DOHH2 (cell line): ENCODE data around the gene ICAM5.

ENCODE experiments used
- H3F3A ChIP-seq: fragments of 200-600 bp; sonication (generic), shearing (Covaris generic); 2 replicates; pipeline ENCODE4 v1.6.0; 2016; ENCODE audit warnings: antibody characterized with exemption, mild to moderate bottlenecking; ENCODE audit not compliant: control insufficient read depth, insufficient read depth
- H3K27ac ChIP-seq: fragments of 200-600 bp; sonication (generic); 2 replicates; pipeline ENCODE4 v1.5.1; 2014; ENCODE audit warnings: low read depth, mild to moderate bottlenecking, low read length, moderate library complexity
- H3K27me3 ChIP-seq: fragments of 200-600 bp; sonication (generic); 2 replicates; pipeline ENCODE4 v1.6.1; 2014; ENCODE audit warnings: mild to moderate bottlenecking, low read length, mixed read lengths; ENCODE audit not compliant: control insufficient read depth
- H3K36me3 ChIP-seq: fragments of 200-600 bp; sonication (generic); 2 replicates; pipeline ENCODE4 v1.6.1; 2014; ENCODE audit warnings: mild to moderate bottlenecking, low read length, moderate library complexity, mixed read lengths; ENCODE audit not compliant: control insufficient read depth
- H3K4me1 ChIP-seq: fragments of 200-600 bp; sonication (generic); 2 replicates; pipeline ENCODE4 v1.6.1; 2014; ENCODE audit warnings: mild to moderate bottlenecking, low read length, mixed read lengths; ENCODE audit not compliant: control insufficient read depth
- H3K4me2 ChIP-seq: fragments of 200-600 bp; sonication (generic); 2 replicates; pipeline ENCODE4 v1.6.0; 2014; ENCODE audit warnings: mild to moderate bottlenecking, low read length, moderate library complexity
- H3K4me3 ChIP-seq: fragments of 200-600 bp; sonication (generic); 2 replicates; pipeline ENCODE4 v1.5.1; 2014; ENCODE audit warnings: mild to moderate bottlenecking, low read length, mixed read lengths
- H3K79me2 ChIP-seq: fragments of 200-600 bp; sonication (generic); 2 replicates; pipeline ENCODE4 v1.6.1; 2014; ENCODE audit warnings: mild to moderate bottlenecking, low read length, mixed read lengths; ENCODE audit not compliant: control insufficient read depth
- H3K9me2 ChIP-seq: fragments of 200-600 bp; sonication (generic); replicated peaks from 2 replicates; pipeline ENCODE4 v1.6.1; 2014; ENCODE audit warnings: mild to moderate bottlenecking, low read length, mixed read lengths; ENCODE audit not compliant: control insufficient read depth
- H3K9me3 ChIP-seq: fragments of 200-600 bp; sonication (generic); 2 replicates; pipeline ENCODE4 v1.6.1; 2014; ENCODE audit warnings: antibody characterized with exemption, low read length, mixed read lengths; ENCODE audit not compliant: control insufficient read depth, insufficient read depth
- H4K20me1 ChIP-seq: fragments of 200-600 bp; sonication (generic); 2 replicates; pipeline ENCODE4 v1.6.0; 2014; ENCODE audit warnings: low read depth, mild to moderate bottlenecking, antibody characterized with exemption, low read length, moderate library complexity; ENCODE audit not compliant: control insufficient read depth, insufficient read depth
- EZH2phosphoT487 ChIP-seq: fragments of 200-600 bp; sonication (generic); IDR thresholded peaks from 2 replicates; pipeline ENCODE4 v1.6.1; 2017; ENCODE audit warnings: borderline replicate concordance, mild to moderate bottlenecking, antibody characterized with exemption, low read length, moderate library complexity, mixed read lengths
- TF ChIP-seq, protein P1 (sequence below): fragments of 200-600 bp; sonication (generic); IDR thresholded peaks from one replicate; pipeline ENCODE4 v1.5.1; 2014; ENCODE audit warnings: antibody characterized with exemption, mild to moderate bottlenecking, low read depth, low read length; ENCODE audit not compliant: poor library complexity, severe bottlenecking

Gene ICAM5

DNA sequence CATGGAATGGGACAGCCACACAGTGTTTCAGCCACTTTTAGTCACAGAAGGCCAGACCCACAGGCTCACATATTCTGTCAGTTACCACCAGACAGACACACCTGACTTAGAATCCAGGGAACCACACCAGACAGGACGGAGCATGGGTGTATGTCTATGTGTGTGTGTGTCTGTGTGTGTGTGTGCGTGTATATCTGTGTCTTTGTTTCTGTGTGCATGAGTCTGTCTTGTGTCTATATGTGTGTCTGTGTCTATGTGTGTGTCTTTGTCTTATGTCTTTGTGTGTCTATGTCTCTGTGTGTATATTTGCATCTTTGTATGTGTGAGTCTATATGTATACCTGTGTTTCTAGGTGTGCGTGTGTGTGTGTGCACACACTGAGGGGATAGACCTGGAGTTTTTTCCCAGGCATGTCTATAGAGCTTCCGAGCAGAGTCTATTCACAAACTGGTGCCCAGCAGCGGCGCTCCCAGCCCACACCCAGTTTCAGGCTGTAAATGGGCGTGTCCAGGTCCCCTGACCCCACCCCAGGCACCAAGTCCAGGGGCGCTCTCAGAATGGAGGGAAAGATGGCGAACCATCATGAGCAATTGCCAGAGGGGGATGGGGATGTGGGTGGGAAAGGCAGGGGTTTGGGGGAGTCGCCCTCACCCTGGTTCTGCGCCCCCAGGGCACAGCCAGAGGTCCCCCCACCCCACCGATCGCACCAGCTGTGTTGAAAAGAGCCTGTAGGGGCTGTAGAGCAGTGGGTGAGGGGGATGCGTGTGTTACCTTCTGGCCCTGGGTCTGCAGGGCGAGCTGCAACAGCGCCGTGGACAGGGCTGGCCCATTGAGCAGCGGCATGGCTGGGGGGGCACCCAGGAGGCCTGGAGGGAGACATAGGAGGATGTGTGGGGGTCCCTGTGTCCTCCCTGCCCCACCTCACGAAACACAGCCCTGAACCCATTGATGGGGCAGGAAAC, 32.4 kb downstream of the ICAM5 start:
- Histone ChIP-seq H4K20me1 (no peaks in the 10 kb centered on the region), H3K4me2 (no peak overlapping the region), H3K9me2 (no peaks in the 10 kb centered on the region), H3K4me3 (no peak overlapping the region), H3K36me3 (peaks cover 85% of the 10 kb centered on the region), H3K4me1 (no peaks in the 10 kb centered on the region), H3K27ac (no peak overlapping the region), H3K79me2 (peaks cover 3% of the 10 kb centered on the region), H3K9me3 (no peaks in the 10 kb centered on the region), H3F3A (peaks cover 6% of the 10 kb centered on the region; the same call in 1 of the 2 replicates), H3K27me3 (no peaks in the 10 kb centered on the region)
- TF ChIP-seq, protein P1, sequence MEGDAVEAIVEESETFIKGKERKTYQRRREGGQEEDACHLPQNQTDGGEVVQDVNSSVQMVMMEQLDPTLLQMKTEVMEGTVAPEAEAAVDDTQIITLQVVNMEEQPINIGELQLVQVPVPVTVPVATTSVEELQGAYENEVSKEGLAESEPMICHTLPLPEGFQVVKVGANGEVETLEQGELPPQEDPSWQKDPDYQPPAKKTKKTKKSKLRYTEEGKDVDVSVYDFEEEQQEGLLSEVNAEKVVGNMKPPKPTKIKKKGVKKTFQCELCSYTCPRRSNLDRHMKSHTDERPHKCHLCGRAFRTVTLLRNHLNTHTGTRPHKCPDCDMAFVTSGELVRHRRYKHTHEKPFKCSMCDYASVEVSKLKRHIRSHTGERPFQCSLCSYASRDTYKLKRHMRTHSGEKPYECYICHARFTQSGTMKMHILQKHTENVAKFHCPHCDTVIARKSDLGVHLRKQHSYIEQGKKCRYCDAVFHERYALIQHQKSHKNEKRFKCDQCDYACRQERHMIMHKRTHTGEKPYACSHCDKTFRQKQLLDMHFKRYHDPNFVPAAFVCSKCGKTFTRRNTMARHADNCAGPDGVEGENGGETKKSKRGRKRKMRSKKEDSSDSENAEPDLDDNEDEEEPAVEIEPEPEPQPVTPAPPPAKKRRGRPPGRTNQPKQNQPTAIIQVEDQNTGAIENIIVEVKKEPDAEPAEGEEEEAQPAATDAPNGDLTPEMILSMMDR, result no peak
- TF ChIP-seq EZH2phosphoT487, result no peak

DNA sequence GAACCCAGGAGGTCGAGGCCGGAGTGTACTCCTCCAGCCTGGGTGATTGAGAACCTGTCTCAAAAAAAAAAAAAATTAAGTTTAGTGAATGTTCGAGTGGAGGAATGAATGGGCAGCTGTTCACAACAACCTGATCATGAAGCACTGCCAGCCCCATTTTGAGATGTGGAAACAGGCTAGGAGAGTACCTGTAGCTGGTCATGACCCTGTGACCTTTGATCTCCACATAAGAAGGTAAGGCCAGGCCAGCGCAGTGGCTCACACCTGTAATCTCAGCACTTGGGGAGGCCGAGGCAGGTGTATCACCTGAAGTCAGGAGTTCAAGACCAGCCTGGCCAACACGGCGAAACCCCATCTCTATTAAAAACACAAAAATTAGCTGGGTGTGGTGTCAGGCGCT, 36.0 kb downstream of the ICAM5 start:
- Histone ChIP-seq H3K4me2 (no peak overlapping the region), H3K79me2 (peaks cover 37% of the 10 kb centered on the region), H3K27ac (no peak overlapping the region), H3K4me1 (no peaks in the 10 kb centered on the region), H3K4me3 (no peak overlapping the region), H3K9me2 (no peaks in the 10 kb centered on the region), H3K36me3 (peaks cover 92% of the 10 kb centered on the region), H3K27me3 (no peaks in the 10 kb centered on the region), H3K9me3 (no peaks in the 10 kb centered on the region), H3F3A (no peaks in the 10 kb centered on the region), H4K20me1 (0 out of 2 replicates have a peak, but pooled peaks cover 6% of the 10 kb centered on the region)
- TF ChIP-seq, protein P1, result no peak
- no peak for TF ChIP-seq EZH2phosphoT487

DNA sequence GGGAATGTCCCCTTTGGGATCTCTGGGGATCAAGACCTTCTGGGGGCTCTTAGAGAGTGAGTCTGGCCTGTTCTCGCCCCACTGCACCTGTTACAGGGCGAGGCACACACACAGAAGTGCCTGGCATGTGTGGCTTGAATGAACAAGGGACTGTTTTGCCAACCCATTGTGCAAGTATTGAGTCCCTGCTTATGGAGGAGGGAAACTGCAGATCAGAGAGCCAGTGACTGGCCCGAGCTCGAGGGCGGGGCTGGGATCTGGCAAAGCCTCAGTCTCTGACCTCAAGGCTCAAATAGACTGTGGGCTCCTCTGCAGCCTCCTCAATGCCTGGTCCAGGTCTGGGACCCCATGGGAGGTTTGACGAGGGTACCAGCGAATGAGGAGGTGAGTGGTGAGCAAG, 38.0 kb downstream of the ICAM5 start:
- peaks cover 18% of the 10 kb centered on the region for H4K20me1 ChIP-seq
- H3K4me1 ChIP-seq, result peaks cover 10% of the 10 kb centered on the region
- TF ChIP-seq EZH2phosphoT487, result no peak
- TF ChIP-seq, protein P1, result no peak
- no peak overlapping the region for H3K27ac ChIP-seq
- peaks cover 86% of the 10 kb centered on the region for H3K36me3 ChIP-seq
- no peaks in the 10 kb centered on the region for H3F3A ChIP-seq
- no peaks in the 10 kb centered on the region for H3K27me3 ChIP-seq
- H3K79me2 ChIP-seq, result peaks cover 56% of the 10 kb centered on the region
- H3K4me2 ChIP-seq, result no peak overlapping the region
- no peak overlapping the region for H3K4me3 ChIP-seq
- H3K9me2 ChIP-seq, result no peaks in the 10 kb centered on the region
- H3K9me3 ChIP-seq, result no peaks in the 10 kb centered on the region
